ENCODE data around the gene RIF1. TPM values are rescaled to one million over a fixed set of nuclear protein-coding genes. Genes with fewer than 3 reads are reported as not detected.
A peak's percentile ranks its signal among the peaks of the same experiment; 100 is the strongest.

RIF1 gene, protein sequence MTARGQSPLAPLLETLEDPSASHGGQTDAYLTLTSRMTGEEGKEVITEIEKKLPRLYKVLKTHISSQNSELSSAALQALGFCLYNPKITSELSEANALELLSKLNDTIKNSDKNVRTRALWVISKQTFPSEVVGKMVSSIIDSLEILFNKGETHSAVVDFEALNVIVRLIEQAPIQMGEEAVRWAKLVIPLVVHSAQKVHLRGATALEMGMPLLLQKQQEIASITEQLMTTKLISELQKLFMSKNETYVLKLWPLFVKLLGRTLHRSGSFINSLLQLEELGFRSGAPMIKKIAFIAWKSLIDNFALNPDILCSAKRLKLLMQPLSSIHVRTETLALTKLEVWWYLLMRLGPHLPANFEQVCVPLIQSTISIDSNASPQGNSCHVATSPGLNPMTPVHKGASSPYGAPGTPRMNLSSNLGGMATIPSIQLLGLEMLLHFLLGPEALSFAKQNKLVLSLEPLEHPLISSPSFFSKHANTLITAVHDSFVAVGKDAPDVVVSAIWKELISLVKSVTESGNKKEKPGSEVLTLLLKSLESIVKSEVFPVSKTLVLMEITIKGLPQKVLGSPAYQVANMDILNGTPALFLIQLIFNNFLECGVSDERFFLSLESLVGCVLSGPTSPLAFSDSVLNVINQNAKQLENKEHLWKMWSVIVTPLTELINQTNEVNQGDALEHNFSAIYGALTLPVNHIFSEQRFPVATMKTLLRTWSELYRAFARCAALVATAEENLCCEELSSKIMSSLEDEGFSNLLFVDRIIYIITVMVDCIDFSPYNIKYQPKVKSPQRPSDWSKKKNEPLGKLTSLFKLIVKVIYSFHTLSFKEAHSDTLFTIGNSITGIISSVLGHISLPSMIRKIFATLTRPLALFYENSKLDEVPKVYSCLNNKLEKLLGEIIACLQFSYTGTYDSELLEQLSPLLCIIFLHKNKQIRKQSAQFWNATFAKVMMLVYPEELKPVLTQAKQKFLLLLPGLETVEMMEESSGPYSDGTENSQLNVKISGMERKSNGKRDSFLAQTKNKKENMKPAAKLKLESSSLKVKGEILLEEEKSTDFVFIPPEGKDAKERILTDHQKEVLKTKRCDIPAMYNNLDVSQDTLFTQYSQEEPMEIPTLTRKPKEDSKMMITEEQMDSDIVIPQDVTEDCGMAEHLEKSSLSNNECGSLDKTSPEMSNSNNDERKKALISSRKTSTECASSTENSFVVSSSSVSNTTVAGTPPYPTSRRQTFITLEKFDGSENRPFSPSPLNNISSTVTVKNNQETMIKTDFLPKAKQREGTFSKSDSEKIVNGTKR (N-terminal part only)
- total RNA-seq: 43.8 and 51.0 TPM in 2 replicates

DNA sequence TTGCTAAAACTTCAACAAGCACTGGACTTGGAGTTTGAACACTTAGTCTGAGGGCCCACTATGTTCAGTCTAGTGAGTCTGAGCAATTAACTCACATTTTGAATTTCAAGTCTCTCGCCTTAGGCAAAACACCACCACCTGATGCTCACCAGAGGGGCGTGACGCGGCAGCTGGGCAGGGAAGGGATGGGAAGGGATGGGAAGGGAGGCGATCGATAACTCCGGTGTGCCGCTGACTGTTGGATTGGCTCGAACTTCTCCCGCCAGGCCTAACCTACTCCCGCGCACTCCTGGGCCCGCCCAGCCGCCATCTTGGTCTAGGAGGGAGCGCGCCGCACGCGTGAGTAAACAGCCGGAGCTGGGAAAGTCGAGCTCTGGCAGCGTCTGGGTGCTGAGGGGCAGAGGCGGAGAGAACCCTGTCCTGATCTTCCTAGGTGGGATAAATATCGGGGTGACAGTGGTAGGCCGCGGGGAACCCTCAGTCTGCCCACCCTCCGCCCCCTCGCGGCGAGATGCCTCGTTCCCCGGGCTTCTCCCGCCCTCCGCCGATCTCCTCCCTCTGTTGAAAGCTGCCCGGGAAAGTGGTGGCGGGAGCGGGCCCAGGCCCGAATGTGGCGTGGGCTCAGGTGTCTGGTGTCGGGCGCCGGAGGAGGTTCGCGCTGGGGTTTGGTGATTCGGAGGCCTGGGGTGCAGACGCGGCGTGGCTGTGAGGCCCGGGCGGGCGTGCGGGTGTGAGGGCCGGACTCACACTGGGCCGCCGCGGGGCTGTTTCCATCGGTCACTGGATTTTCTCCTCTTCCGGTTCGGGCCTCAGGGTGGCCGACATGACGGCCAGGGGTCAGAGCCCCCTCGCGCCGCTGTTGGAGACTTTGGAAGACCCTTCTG lies at the start of gene RIF1:
RIF1 (plus strand) TSS at position 302 of the 884 bp plus-strand sequence; CDS start at position 824, 522 bp downstream.
- TF ChIP-seq, protein P1, sequence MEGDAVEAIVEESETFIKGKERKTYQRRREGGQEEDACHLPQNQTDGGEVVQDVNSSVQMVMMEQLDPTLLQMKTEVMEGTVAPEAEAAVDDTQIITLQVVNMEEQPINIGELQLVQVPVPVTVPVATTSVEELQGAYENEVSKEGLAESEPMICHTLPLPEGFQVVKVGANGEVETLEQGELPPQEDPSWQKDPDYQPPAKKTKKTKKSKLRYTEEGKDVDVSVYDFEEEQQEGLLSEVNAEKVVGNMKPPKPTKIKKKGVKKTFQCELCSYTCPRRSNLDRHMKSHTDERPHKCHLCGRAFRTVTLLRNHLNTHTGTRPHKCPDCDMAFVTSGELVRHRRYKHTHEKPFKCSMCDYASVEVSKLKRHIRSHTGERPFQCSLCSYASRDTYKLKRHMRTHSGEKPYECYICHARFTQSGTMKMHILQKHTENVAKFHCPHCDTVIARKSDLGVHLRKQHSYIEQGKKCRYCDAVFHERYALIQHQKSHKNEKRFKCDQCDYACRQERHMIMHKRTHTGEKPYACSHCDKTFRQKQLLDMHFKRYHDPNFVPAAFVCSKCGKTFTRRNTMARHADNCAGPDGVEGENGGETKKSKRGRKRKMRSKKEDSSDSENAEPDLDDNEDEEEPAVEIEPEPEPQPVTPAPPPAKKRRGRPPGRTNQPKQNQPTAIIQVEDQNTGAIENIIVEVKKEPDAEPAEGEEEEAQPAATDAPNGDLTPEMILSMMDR (IDR thresholded peaks at IDR 0.05; ENCODE audit: insufficient read depth, low read depth, low read length): peak; percentile 66
- DNase-seq (ENCODE audit: low read depth): peak; percentile 94
- H3K4me3 ChIP-seq (ENCODE audit: low read depth, low read length): peak within 1 kb of the TSS; percentile 91

DNA sequence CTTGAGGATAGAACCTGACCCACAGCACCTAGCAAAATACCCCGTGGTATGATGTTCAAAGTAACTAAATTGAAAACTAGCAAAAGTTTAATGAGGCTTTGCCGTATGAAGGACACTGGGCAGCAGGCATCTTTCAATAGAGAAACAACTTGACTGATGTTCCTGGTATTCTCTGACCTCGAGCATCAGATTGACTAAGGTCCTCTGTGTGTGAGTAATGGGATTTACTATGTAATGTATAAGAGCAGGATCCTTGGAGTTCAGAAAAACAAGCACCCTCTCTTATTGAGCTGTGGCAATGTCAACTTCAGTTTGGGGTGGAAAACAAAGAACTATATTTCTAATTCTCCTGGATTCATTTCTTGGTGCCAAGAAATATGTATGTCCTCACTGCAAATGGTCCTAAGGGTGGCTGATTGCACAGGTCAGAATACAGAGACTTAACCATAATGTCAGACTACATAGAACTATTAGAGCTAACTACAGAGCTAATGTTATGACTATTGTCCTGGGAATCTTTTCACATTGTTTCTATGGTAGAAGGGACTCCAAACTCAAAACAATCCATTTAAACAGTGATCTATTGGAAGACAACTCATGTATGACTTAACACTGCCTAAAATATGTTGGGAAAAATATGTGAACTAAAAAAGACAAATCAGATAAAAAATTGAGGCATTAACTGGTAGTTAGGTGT lies 47.9 kb upstream of the RIF1 start:
- no peak for DNase-seq (ENCODE audit: low read depth)
- TF ChIP-seq, protein P1 (IDR thresholded peaks at IDR 0.05; ENCODE audit: insufficient read depth, low read depth, low read length): no peak

DNA sequence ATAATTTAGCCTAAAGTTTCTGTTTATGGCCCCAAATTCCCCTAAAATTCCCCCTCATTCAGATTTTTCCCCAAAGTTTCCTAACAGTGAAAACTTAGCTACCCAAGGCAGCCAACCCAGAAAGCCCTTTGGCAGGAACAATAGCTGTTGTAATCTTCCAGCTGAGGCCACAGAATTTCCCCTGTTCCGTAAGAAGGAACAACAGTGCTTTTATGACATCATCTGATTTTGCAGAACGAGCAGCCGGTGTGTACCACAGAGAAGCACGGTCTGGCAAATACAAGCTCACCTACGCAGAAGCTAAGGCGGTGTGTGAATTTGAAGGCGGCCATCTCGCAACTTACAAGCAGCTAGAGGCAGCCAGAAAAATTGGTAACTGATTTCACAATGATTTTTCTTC lies 46.0 kb upstream of the RIF1 start:
- DNase-seq (ENCODE audit: low read depth): no peak
- TF ChIP-seq, protein P1 (IDR thresholded peaks at IDR 0.05; ENCODE audit: insufficient read depth, low read depth, low read length): no peak
- no peak overlapping the region for H3K4me3 ChIP-seq (ENCODE audit: low read depth, low read length)

More for the DNA sequence above, 47.9 kb upstream of the RIF1 start:
- H3K4me3 ChIP-seq (ENCODE audit: low read depth, low read length): no peak overlapping the region

DNA sequence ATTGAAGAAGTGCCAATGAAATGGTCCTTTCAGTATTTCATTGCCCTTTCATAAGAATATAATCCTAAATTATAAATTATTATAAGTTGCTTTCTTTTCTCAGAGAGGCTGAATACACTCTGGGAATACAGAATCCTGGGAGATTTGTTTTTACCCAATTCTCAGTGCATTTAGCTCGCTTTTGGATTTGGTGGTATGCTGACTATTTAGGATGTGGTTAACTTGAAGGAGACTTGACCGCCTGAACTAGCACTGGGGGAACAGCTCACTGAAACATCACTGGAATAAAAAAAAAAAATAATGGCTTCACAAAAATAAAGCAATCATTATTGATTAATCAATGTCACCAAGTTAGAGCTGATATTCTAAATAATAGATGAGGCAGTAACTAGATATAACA lies 42.1 kb upstream of the RIF1 start:
- DNase-seq (ENCODE audit: low read depth): peak; percentile 42
- no peak overlapping the region for H3K4me3 ChIP-seq (ENCODE audit: low read depth, low read length)
- TF ChIP-seq, protein P1 (IDR thresholded peaks at IDR 0.05; ENCODE audit: insufficient read depth, low read depth, low read length): no peak

DNA sequence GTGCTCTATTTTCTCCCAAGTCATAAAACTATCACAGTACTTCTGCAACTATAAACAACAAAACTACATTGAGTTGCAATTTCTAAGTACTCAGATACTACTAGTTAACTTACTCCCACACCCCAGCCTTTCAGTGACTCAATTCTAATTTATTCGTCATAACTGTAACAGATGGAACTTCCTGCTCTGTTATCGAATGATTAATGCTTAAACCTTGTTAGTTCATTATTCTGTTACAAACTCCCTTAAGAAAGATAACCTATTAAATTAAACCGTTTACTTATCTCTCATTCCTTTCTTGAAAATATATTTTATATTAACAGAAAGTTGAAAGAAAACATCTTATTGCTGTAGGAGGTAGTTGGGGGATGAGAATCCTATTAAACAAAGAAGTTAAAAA lies 35.3 kb upstream of the RIF1 start:
- DNase-seq (ENCODE audit: low read depth): peak; percentile 97
- TF ChIP-seq, protein P1 (IDR thresholded peaks at IDR 0.05; ENCODE audit: insufficient read depth, low read depth, low read length): no peak
- no peak overlapping the region for H3K4me3 ChIP-seq (ENCODE audit: low read depth, low read length)
